Measurements from ENCODE around the gene DPY19L2.

Gene DPY19L2

DNA sequence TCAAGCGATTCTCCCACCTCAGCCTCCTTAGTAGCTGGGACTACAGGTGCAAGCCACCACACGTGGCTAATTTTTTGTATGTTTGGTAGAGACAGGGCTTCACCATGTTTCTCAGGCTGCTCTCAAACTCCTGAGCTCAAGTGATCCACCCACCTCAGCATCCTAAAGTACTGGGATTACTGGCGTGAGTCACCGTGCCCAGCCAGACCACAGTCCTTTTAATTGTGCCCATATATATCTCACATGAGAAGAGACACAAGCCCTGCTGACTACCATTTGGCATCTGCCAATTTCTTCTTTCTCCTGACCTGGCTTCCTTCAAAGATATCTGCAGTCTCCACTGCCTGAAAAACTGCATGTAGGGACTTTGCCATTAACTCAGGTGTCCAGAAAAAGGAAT lies 142.5 kb downstream of the DPY19L2 start:
- DNase-seq (ENCODE audit: low spot score): no peak

GRCh38 chr12:63521706-63522105 lies 146.6 kb downstream of the DPY19L2 start:
- no peak for DNase-seq (ENCODE audit: low spot score)
